ENCODE measurements around the gene ROR2. TPM values are rescaled to one million over a fixed set of nuclear protein-coding genes. Genes with fewer than 3 reads are reported as not detected.
"Not testable (repeated sequence)": the region's sequence is repeated elsewhere in the genome, so short reads cannot be mapped to it uniquely, and the experiment has no call there.

The ROR2 gene
- total RNA-seq, 2 donors from 2014 or later = 4.0 to 5.4 TPM

DNA sequence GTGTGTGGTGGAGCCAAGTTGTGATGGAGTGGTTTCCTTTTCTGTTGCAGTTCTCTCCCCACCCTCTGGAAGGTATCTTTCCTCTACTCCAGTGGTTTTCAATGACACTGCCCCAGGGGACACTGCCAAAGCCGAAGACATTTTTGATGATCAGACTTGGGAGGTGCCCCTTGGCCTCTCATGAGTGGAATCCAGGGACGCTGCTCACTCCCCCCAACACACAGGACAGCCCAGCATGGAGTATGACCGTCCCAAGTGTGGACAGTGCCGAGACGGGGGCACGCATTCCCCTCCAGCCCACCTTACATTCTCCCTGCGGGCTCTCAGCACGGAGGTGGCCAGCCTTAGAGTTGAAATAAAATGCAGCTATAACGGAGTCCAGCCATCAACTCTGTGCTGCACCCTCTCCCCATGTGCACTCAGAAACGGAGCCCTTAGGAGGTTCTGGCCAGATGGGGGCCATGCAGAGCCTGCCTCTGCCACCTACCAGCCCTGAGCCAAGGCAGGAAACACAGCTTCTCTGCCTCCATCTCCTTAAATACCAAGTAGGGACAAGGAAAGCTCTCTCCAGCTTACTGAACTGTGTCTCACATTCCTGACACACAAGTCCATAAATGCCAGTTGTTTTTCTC is 150.8 kb downstream of the ROR2 start:
- no peaks in the 10 kb centered on the region for H3K9me3 ChIP-seq
- DNase-seq (no peak), ATAC-seq (no peak)
- no peak overlapping the region for H3K27ac ChIP-seq
- no peaks in the 10 kb centered on the region for H3K27me3 ChIP-seq
- H3K4me3 ChIP-seq = no peak overlapping the region
- WGBS, 2 donors = 80 to 89% methylated on average over 6 to 10 of the region's 10 CpGs
- H3K4me1 ChIP-seq = no peaks in the 10 kb centered on the region
- intact Hi-C loops (cut with DNase I) = no loop called here
- TF ChIP-seq, protein P1, sequence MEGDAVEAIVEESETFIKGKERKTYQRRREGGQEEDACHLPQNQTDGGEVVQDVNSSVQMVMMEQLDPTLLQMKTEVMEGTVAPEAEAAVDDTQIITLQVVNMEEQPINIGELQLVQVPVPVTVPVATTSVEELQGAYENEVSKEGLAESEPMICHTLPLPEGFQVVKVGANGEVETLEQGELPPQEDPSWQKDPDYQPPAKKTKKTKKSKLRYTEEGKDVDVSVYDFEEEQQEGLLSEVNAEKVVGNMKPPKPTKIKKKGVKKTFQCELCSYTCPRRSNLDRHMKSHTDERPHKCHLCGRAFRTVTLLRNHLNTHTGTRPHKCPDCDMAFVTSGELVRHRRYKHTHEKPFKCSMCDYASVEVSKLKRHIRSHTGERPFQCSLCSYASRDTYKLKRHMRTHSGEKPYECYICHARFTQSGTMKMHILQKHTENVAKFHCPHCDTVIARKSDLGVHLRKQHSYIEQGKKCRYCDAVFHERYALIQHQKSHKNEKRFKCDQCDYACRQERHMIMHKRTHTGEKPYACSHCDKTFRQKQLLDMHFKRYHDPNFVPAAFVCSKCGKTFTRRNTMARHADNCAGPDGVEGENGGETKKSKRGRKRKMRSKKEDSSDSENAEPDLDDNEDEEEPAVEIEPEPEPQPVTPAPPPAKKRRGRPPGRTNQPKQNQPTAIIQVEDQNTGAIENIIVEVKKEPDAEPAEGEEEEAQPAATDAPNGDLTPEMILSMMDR (IDR thresholded peaks at IDR 0.05) = no peak
- no peak for TF ChIP-seq POLR2A (IDR thresholded peaks at IDR 0.05)
- H3K36me3 ChIP-seq (replicated peaks in 1 of 2; ENCODE audit: insufficient read depth in 1 of 2, low read depth in 2 of 2) = no peaks in the 10 kb centered on the region

DNA sequence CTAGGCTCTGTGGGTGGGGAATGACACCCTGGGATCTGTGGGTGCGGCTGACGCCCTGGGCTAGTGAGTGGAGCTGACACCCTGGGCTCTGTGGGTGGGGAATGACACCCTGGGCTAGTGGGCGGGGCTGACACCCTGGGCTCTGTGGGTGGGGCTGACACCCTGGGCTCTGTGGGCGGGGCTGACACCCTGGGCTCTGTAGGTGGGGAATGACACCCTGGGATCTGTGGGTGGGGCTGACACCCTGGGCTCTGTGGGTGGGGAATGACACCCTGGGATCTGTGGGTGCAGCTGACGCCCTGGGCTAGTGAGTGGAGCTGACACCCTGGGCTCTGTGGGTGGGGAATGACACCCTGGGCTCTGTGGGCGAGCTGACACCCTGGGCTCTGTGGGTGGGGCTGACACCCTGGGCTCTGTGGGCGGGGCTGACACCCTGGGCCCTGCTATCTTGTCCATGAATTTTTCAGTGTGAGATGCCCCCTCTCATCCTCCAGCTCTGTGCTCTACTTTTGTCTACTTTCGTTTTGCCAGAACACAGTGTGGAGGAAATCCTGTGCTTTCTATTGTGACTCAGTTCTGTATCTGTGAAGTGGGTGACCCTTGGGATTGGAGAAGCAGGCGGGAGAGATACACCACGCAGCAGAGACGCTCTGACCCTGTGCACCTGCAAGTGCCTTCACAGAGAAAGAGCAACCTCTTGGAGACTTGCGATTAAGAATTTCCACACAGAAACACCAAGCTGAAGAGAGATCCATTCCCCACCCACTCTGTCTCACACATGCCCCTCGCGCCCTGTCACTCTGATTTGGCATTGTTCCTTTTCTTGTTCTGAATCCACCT is 151.5 kb downstream of the ROR2 start:
- H3K27me3 ChIP-seq; ATAC-seq; H3K9me3 ChIP-seq; H3K4me3 ChIP-seq; H3K4me1 ChIP-seq; H3K36me3 ChIP-seq (replicated peaks in 1 of 2; ENCODE audit: insufficient read depth in 1 of 2, low read depth in 2 of 2); H3K27ac ChIP-seq; DNase-seq; intact Hi-C loops (cut with DNase I): not testable (repeated sequence)
- WGBS, 2 donors = 71 to 87% methylated on average over 7 to 13 of the region's 14 CpGs

DNA sequence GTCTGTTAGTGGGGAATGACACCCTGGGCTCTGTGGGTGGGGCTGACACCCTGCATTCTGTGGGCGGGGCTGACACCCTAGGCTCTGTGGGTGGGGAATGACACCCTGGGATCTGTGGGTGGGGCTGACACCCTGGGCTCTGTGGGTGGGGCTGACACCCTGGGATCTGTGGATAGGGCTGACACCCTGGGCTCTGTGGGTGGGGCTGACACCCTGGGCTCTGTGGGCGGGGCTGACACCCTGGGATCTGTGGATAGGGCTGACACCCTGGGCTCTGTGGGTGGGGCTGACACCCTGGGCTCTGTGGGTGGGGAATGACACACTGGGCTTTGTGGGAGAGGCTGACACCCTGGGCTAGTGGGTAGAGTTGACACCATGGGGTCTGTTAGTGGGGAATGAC is 152.5 kb downstream of the ROR2 start:
- intact Hi-C loops (cut with DNase I); H3K36me3 ChIP-seq (replicated peaks in 1 of 2; ENCODE audit: insufficient read depth in 1 of 2, low read depth in 2 of 2); DNase-seq; H3K4me1 ChIP-seq; H3K27me3 ChIP-seq; ATAC-seq; H3K27ac ChIP-seq; H3K9me3 ChIP-seq; H3K4me3 ChIP-seq: not testable (repeated sequence)
- no CpG with 5 or more reads among the region's 2 CpGs for WGBS, 2 donors

DNA sequence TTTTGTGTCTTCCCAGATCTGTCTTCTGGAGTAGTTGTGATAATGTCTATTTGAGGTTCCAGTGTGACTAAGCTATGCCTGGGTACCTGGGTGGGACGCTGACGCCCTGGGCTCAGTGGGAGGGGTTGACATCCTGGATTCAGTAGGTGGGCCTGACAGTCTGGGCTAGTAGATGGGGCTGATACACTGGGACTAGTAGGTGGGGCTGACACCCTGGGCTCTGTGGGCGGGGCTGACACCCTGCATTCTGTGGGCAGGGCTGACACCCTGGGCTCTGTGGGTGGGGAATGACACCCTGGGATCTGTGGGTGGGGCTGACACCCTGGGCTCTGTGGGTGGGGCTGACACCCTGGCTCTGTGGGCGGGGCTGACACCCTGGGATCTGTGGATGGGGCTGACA is 153.5 kb downstream of the ROR2 start:
- H3K4me3 ChIP-seq; H3K36me3 ChIP-seq (replicated peaks in 1 of 2; ENCODE audit: insufficient read depth in 1 of 2, low read depth in 2 of 2); ATAC-seq; H3K4me1 ChIP-seq; H3K9me3 ChIP-seq; H3K27ac ChIP-seq; DNase-seq; intact Hi-C loops (cut with DNase I); H3K27me3 ChIP-seq: not testable (repeated sequence)
- 83 to 96% methylated on average over 3 to 4 of the region's 4 CpGs for WGBS, 2 donors

DNA sequence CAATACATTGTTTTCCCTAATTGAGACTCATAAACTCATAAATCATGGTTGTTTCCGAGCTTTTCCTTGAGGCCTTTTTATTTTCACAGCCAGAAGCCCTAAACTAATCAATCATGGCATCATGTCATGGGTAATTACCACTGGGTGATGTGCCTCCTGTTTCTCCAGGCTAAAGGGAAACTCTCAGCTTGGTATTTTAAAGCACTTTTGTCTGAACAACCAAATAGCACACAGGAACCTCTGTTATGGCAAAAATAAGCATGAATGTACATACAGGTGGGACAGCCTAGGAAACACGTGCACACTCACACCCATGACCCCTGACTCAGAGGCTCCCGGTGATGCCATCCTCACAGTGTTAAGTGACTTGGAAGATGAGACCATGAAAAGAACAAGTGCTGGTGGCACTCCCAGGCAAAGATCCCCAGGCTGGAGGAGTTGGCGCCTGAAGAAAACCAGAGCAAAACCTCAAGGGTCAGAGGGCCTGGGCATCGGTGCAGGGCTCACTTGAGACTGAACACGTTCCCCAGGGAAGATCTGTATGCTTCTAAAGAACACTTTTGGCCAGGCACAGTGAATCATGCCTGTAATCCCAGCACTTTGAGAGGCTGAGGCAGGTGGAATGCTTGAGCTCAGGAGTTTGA is 154.3 kb downstream of the ROR2 start:
- Histone ChIP-seq H3K9me3 (no peaks in the 10 kb centered on the region), H3K27ac (no peak overlapping the region), H3K27me3 (no peaks in the 10 kb centered on the region), H3K4me1 (no peaks in the 10 kb centered on the region), H3K4me3 (no peak overlapping the region), H3K36me3 (replicated peaks in 1 of 2; ENCODE audit: insufficient read depth in 1 of 2, low read depth in 2 of 2) (no peaks in the 10 kb centered on the region)
- TF ChIP-seq POLR2A (IDR thresholded peaks at IDR 0.05) = no peak
- TF ChIP-seq, protein P1 (IDR thresholded peaks at IDR 0.05) = no peak
- 50 to 60% methylated on average over 6 of the region's 6 CpGs for WGBS, 2 donors
- no peak for ATAC-seq
- intact Hi-C loops (cut with DNase I) = no loop called here
- DNase-seq = no peak

DNA sequence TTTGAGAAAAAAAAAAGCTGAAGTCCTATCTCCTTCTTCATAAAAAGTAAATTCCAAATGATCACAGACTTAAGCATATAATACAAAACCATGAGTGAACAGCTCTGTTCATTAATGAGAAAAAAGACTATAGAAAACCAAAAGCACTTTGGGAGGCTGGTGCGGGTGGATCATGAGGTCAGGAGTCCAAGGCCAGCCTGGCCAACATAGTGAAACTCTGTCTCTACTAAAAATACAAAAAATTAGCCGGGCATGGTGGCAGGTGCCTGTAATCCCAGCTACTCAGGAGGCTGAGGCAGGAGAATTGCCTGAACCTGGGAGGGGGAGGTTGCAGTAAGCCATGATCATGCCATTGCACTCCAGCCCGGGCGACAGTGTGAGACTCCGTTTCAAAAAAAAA is 156.7 kb downstream of the ROR2 start:
- H3K4me3 ChIP-seq; H3K27me3 ChIP-seq; H3K9me3 ChIP-seq; intact Hi-C loops (cut with DNase I); H3K27ac ChIP-seq; DNase-seq; ATAC-seq; H3K4me1 ChIP-seq; H3K36me3 ChIP-seq (replicated peaks in 1 of 2; ENCODE audit: insufficient read depth in 1 of 2, low read depth in 2 of 2): not testable (repeated sequence)
- WGBS, 2 donors = 71 to 78% methylated on average over 5 of the region's 5 CpGs
